ENCODE data around the gene DLGAP1. TPM values are rescaled to one million over a fixed set of nuclear protein-coding genes. Genes with fewer than 3 reads are reported as not detected.

The DLGAP1 gene
- polyA plus RNA-seq, 1 of the 3 experiments (the other 2 are of a cell fraction) = not detected

GRCh38 chr18:3498698-3499471 is 956.2 kb downstream of the DLGAP1 start:
- H2AFZ ChIP-seq (ENCODE audit: low read depth) = peak overlapping the region; percentile 89
- H3K4me2 ChIP-seq = peak overlapping the region; percentile 69
- CTCF ChIA-PET = interaction anchor here (1.0 to 1.5 kb wide), 8 partner anchors 10 to 167 kb away, joined by 3 to 7 read pairs (median 3); no protein-coding TSS in a partner anchor
- WGBS (ENCODE audit: low lambda C conversion rate) = 48% methylated on average over 23 of the region's 58 CpGs
- H3K79me2 ChIP-seq (ENCODE audit: insufficient read depth) = no peaks in the 10 kb centered on the region
- no peaks in the 10 kb centered on the region for H4K20me1 ChIP-seq (ENCODE audit: insufficient read depth)
- peak overlapping the region; percentile 51 to 54 for H3K4me3 ChIP-seq (ENCODE audit: low read depth in 2 of 2, low read length in 1 of 2)
- no peaks in the 10 kb centered on the region for H3F3A ChIP-seq (replicated peaks; ENCODE audit: insufficient read depth)
- POLR2A ChIA-PET = interaction anchor here (1.1 kb wide), 1 partner anchor 32 kb away, joined by 4 read pairs; no protein-coding TSS in a partner anchor
- no peaks in the 10 kb centered on the region for H3K27me3 ChIP-seq (ENCODE audit: insufficient read depth)
- H3K9me2 ChIP-seq = no peaks in the 10 kb centered on the region
- H3K4me1 ChIP-seq (ENCODE audit: control insufficient read depth in 1 of 2, insufficient read depth in 2 of 2, low read depth in 1 of 2, low read length in 1 of 2) = peaks cover 0 to 13% of the 10 kb centered on the region in 2 experiments; a peak in 3 of 4 replicates
- no peaks in the 10 kb centered on the region for H3K9me3 ChIP-seq
- no peak for TF ChIP-seq TAF1 (IDR thresholded peaks at IDR 0.05; ENCODE audit: borderline replicate concordance, low read depth, low read length)
- peak; percentile 24; the same call in 1 of the 2 replicates for TF ChIP-seq YY1 (IDR thresholded peaks at IDR 0.05; ENCODE audit: low read depth)
- TF ChIP-seq JUND (IDR thresholded peaks at IDR 0.05) = no peak
- no peak for TF ChIP-seq USF2 (IDR thresholded peaks at IDR 0.05; ENCODE audit: borderline replicate concordance, low read depth, low read length)
- TF ChIP-seq RFX5 (IDR thresholded peaks at IDR 0.05; ENCODE audit: low read length) = no peak
- TF ChIP-seq EP300 (IDR thresholded peaks at IDR 0.05; ENCODE audit: borderline replicate concordance in 1 of 2, low read depth in 1 of 2, low read length in 1 of 2) = no peak
- TF ChIP-seq RCOR1 (IDR thresholded peaks at IDR 0.05; ENCODE audit: low read length) = no peak
- no peak overlapping the region for H3K9ac ChIP-seq
- H3K27ac ChIP-seq (ENCODE audit: low read depth in 2 of 2, low read length in 1 of 2) = no peak overlapping the region; a peak in 1 of 4 replicates
- DNase-seq = peak; percentile 85
- no peaks in the 10 kb centered on the region for H3K36me3 ChIP-seq (replicated peaks in 1 of 2; ENCODE audit: control insufficient read depth in 1 of 2, insufficient read depth in 2 of 2, low read length in 1 of 2)

- no peaks in the 10 kb centered on the region for H3K9me3 ChIP-seq
- no peak overlapping the region for H3K4me2 ChIP-seq
- no peaks in the 10 kb centered on the region for H3K36me3 ChIP-seq (replicated peaks in 1 of 2; ENCODE audit: control insufficient read depth in 1 of 2, insufficient read depth in 2 of 2, low read length in 1 of 2)
- ChIA-PET POLR2A (no interaction called here), CTCF (interaction anchor here (1.8 kb wide), 1 partner anchor 98 kb away, joined by 10 read pairs; no protein-coding TSS in a partner anchor)
- H4K20me1 ChIP-seq (ENCODE audit: insufficient read depth) = no peaks in the 10 kb centered on the region
- WGBS (ENCODE audit: low lambda C conversion rate) = 98% methylated on average over 7 of the region's 7 CpGs
- no peak overlapping the region for H3K4me3 ChIP-seq (ENCODE audit: low read depth in 2 of 2, low read length in 1 of 2)
- no peak overlapping the region for H2AFZ ChIP-seq (ENCODE audit: low read depth)
- TF ChIP-seq GABPA (IDR thresholded peaks at IDR 0.05; ENCODE audit: low read depth) (no peak), NFIC (IDR thresholded peaks at IDR 0.05; ENCODE audit: borderline replicate concordance) (no peak), PBX3 (IDR thresholded peaks at IDR 0.05) (no peak), FOXJ3 (CRISPR knock-in tag; IDR thresholded peaks at IDR 0.05) (no peak), USF1 (IDR thresholded peaks at IDR 0.05; ENCODE audit: borderline replicate concordance, low read depth) (no peak), MAX (IDR thresholded peaks at IDR 0.05; ENCODE audit: low read depth) (no peak), GATA2 (CRISPR knock-in tag; IDR thresholded peaks at IDR 0.05) (no peak), EZH2phosphoT487 (IDR thresholded peaks at IDR 0.05; ENCODE audit: borderline replicate concordance, low read depth) (no peak), POLR2AphosphoS5 (IDR thresholded peaks at IDR 0.05; ENCODE audit: low read depth, low read length) (no peak)
- H3K9me2 ChIP-seq = no peaks in the 10 kb centered on the region
- H3K4me1 ChIP-seq (ENCODE audit: control insufficient read depth in 1 of 2, insufficient read depth in 2 of 2, low read depth in 1 of 2, low read length in 1 of 2) = peaks cover 0 to 8% of the 10 kb centered on the region in 2 experiments; a peak in 2 of 4 replicates
- no peak overlapping the region for H3K27ac ChIP-seq (ENCODE audit: low read depth in 2 of 2, low read length in 1 of 2)
- no peaks in the 10 kb centered on the region for H3F3A ChIP-seq (replicated peaks; ENCODE audit: insufficient read depth)
- H3K9ac ChIP-seq = no peak overlapping the region
- H3K79me2 ChIP-seq (ENCODE audit: insufficient read depth) = no peaks in the 10 kb centered on the region
- H3K27me3 ChIP-seq (ENCODE audit: insufficient read depth) = no peaks in the 10 kb centered on the region
- DNase-seq = no peak
Measured at GRCh38 chr18:3495691-3496430, 959.2 kb downstream of the DLGAP1 start.
